Right cardiac atrium (tissue), 5 donors: ENCODE results near the gene F8A1. TPM values are rescaled to one million over a fixed set of nuclear protein-coding genes. Genes with fewer than 3 reads are reported as not detected.

Source experiments
- microRNA-seq, 2 donors: library from miRNA; unstranded; fragments of <30 nt; microRNA quantifications; one replicate each; pipeline ENCODE4 v1.2.0, GENCODE V29; 2020 to 2021
- polyA plus RNA-seq: library from polyadenylated mRNA; stranded (reverse); fragments of 200-250 nt; gene quantifications from one replicate; pipeline ENCODE4 v1.2.3, GENCODE V29; 2013
- total RNA-seq, 4 donors: library from RNA; stranded (reverse); fragmentation: NEBNext Ultra II Directional; extraction: Animal tissue kit (Norgen Biotek cat#: 25700); gene quantifications; one replicate each; pipeline ENCODE4 v1.2.1, GENCODE V29; 2021
- donor health status: healthy with polysubstance abuse.
- donor health status: DM: no; HTN: yes; CAD: no.
- donor health status: DM: no; HTN: no; CAD: no.
- donor health status: DM: no; HTN: yes; CAD: no; lungs with severe emphysema.
- donor health status: DM: yes; HTN: yes; CAD: no.

Gene F8A1
- total and polyA plus RNA-seq, 5 donors = 12.9 to 33.4 (median 25.3) TPM

Small RNAs within 50 kb of the gene (microRNA-seq; reads per million reads assigned to microRNA genes)
- 0 reads per million in 2 donors for gene MIR1184-1

Other genes with a start within 250 kb of the F8A1 start
- not detected for gene CTAG2, start 232.8 kb upstream of the F8A1 start, total RNA-seq
- gene CTAG2, start 232.8 kb upstream of the F8A1 start, polyA plus RNA-seq = not detected
- gene GAB3, start 135.3 kb upstream of the F8A1 start, total RNA-seq = 10 to 100 TPM in 3 of 4 donors, 1 to 10 TPM in 1; 7.8 to 14.4 (median 11.4) TPM
- gene GAB3, start 135.3 kb upstream of the F8A1 start, polyA plus RNA-seq = 4.7 TPM
- gene DKC1, start 123.5 kb upstream of the F8A1 start, total RNA-seq = 10 to 100 TPM; 18.7 to 27.0 (median 21.4) TPM
- gene DKC1, start 123.5 kb upstream of the F8A1 start, polyA plus RNA-seq = 14.0 TPM
- 10 to 100 TPM; 25.3 to 42.7 (median 35.8) TPM for gene MPP1, start 80.9 kb upstream of the F8A1 start, total RNA-seq
- gene MPP1, start 80.9 kb upstream of the F8A1 start, polyA plus RNA-seq = 20.4 TPM
- not detected for gene SMIM9, start 51.7 kb upstream of the F8A1 start, total RNA-seq
- gene SMIM9, start 51.7 kb upstream of the F8A1 start, polyA plus RNA-seq = not detected
- 10 to 100 TPM; 34.7 to 98.8 (median 56.3) TPM for gene F8, start 136.4 kb downstream of the F8A1 start, total RNA-seq
- gene F8, start 136.4 kb downstream of the F8A1 start, polyA plus RNA-seq = 72.9 TPM
- gene FUNDC2, start 140.5 kb downstream of the F8A1 start, total RNA-seq = 100 to 1,000 TPM; 262 to 345 (median 281) TPM
- 384 TPM for gene FUNDC2, start 140.5 kb downstream of the F8A1 start, polyA plus RNA-seq
- 10 to 100 TPM; 18.8 to 24.0 (median 21.0) TPM for gene CMC4, start 184.8 kb downstream of the F8A1 start, total RNA-seq
- 56.3 TPM for gene CMC4, start 184.8 kb downstream of the F8A1 start, polyA plus RNA-seq
- gene MTCP1, start 184.8 kb downstream of the F8A1 start, total RNA-seq = 10 to 100 TPM; 46.1 to 61.0 (median 57.6) TPM
- gene MTCP1, start 184.8 kb downstream of the F8A1 start, polyA plus RNA-seq = 95.3 TPM
- 10 to 100 TPM; 11.7 to 15.0 (median 13.7) TPM for gene BRCC3, start 185.2 kb downstream of the F8A1 start, total RNA-seq
- gene BRCC3, start 185.2 kb downstream of the F8A1 start, polyA plus RNA-seq = 6.3 TPM